ENCODE results near the gene HOXA3.

HOXA3 gene

GRCh38 chr7:27116031-27116961 lies 36.1 kb downstream of the HOXA3 start:
- Histone ChIP-seq H3K27me3 (ENCODE audit: insufficient read depth, low read depth, severe bottlenecking) (peaks cover 64% of the 10 kb centered on the region), H3K36me3 (no peaks in the 10 kb centered on the region), H3K4me3 (ENCODE audit: low read depth, low read length) (no peak overlapping the region), H3K27ac (no peak overlapping the region), H3K9me3 (ENCODE audit: severe bottlenecking) (no peaks in the 10 kb centered on the region)
- no peak for DNase-seq
- TF ChIP-seq CTCF (IDR thresholded peaks at IDR 0.05; ENCODE audit: low read depth, low read length) = no peak

- no peaks in the 10 kb centered on the region for H3K9me3 ChIP-seq (ENCODE audit: severe bottlenecking)
- H3K27ac ChIP-seq = no peak overlapping the region
- TF ChIP-seq CTCF (IDR thresholded peaks at IDR 0.05; ENCODE audit: low read depth, low read length) = no peak
- H3K4me3 ChIP-seq (ENCODE audit: low read depth, low read length) = no peak overlapping the region
- no peaks in the 10 kb centered on the region for H3K36me3 ChIP-seq
- H3K27me3 ChIP-seq (ENCODE audit: insufficient read depth, low read depth, severe bottlenecking) = peaks cover 63% of the 10 kb centered on the region
- no peak for DNase-seq
These were observed 37.0 kb downstream of the HOXA3 start for GRCh38 chr7:27115221-27116026.

GRCh38 chr7:27114881-27115220 lies 37.5 kb downstream of the HOXA3 start:
- H3K27ac ChIP-seq = no peak overlapping the region
- H3K4me3 ChIP-seq (ENCODE audit: low read depth, low read length) = no peak overlapping the region
- H3K36me3 ChIP-seq = no peaks in the 10 kb centered on the region
- peaks cover 66% of the 10 kb centered on the region for H3K27me3 ChIP-seq (ENCODE audit: insufficient read depth, low read depth, severe bottlenecking)
- TF ChIP-seq CTCF (IDR thresholded peaks at IDR 0.05; ENCODE audit: low read depth, low read length) = no peak
- no peaks in the 10 kb centered on the region for H3K9me3 ChIP-seq (ENCODE audit: severe bottlenecking)
- no peak for DNase-seq

DNA sequence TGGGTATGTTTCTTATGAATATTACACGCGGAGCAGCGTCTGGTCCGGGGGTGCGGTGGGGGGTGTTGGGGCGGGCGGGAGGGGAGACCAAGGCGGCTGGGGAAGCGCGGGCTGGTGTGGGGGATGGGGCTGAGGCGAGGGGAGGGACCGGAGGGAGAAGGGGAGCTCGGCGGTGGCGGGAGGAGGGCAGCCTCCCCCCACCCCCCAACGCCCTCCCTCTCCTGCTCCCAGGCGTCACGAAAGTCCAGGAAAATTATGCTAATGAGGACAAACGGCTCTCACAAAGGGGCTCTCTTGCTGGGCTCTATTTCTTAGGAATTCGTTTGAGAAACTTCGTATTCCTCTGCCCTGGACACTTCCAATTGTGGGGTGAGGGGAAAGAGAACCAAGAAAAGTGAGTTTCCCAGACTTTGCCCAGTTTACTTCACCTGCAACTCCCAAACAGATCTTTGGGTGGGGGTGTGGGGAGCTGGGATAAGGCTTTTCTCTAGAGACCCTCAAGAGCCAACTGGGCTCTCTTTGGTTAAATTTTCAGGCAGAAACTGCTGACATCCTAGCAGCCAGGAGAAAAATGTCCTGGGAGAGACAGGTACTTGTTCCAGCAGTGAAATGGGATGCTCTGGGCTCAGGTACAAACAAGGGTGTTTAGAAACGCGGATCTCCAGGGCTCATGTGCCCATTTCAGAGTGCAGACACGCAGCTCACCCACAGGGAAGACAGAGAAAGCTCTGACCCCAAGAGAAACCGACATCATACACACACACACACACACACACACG lies 38.2 kb downstream of the HOXA3 start:
- peak overlapping the region; percentile 53 for H3K4me3 ChIP-seq (ENCODE audit: low read depth, low read length)
- no peaks in the 10 kb centered on the region for H3K36me3 ChIP-seq
- DNase-seq = peak; percentile 55
- no peaks in the 10 kb centered on the region for H3K9me3 ChIP-seq (ENCODE audit: severe bottlenecking)
- H3K27ac ChIP-seq = no peak overlapping the region
- peaks cover 72% of the 10 kb centered on the region for H3K27me3 ChIP-seq (ENCODE audit: insufficient read depth, low read depth, severe bottlenecking)
- no peak for TF ChIP-seq CTCF (IDR thresholded peaks at IDR 0.05; ENCODE audit: low read depth, low read length)

DNA sequence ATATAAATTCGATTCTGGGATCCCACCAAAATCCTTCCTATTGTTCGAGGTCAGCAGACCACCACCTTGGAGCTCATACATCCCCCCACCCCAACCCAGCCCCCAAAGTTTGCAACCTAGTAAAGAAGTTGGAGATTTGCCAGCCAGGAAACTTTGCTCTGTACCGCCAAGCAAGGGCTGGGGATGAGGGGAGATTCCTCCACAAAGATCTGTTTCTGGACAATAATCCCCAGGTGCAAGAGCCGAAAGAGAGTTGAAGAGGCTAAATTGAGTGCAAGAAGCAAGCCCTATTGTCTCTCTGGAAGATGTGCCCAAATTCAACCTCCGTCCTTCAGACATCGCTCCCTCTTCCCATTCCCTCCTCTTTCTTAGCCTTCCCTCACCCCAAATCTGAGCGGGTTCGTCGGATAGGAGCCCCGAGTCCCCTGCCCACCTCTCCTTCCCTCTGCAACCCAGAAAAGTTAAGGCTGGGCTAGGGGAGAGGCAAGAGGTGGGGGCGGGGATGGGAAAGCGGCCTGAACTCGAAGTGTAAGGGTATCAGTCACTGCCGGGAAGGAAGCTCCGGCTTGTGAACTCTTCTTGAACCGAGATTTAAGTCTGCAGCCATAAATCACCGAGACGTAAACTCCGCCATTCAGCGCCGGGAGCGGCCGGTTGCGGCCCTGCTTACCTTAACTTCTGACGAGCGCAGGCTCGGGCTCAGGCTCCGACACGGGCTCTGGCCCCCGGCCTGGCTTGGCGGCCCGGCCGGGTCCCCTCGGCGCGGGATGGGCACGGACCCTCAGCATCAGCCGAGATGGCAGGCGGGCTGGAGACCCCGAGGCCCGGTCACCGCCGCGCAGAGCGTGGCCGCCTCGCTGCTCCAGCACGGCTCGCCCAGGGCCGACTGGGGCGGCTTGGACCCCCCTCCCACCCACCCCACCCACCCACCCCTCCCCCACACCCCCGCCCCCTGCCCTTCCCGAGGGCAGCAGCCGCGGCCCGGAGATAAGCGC lies 39.1 kb downstream of the HOXA3 start:
- no peaks in the 10 kb centered on the region for H3K9me3 ChIP-seq (ENCODE audit: severe bottlenecking)
- peaks cover 74% of the 10 kb centered on the region for H3K27me3 ChIP-seq (ENCODE audit: insufficient read depth, low read depth, severe bottlenecking)
- no peaks in the 10 kb centered on the region for H3K36me3 ChIP-seq
- H3K4me3 ChIP-seq (ENCODE audit: low read depth, low read length) = peak overlapping the region; percentile 53
- TF ChIP-seq CTCF (IDR thresholded peaks at IDR 0.05; ENCODE audit: low read depth, low read length) = no peak
- H3K27ac ChIP-seq = peak overlapping the region; percentile 84
- DNase-seq = peak; percentile 80

Data from WERI-Rb-1 (cell line).